Psoas muscle (tissue), 8 donors: Measurements from ENCODE around the gene AMOT. TPM values are rescaled to one million over a fixed set of nuclear protein-coding genes. Genes with fewer than 3 reads are reported as not detected.

Source experiments
- ATAC-seq, 4 donors: fragments of 200-7000 bp; cut with Tn5 transposase; one replicate each; pipeline ENCODE4 v1.9.1; 2020; ENCODE audit warnings: moderate library complexity in 3 of 4, mild to moderate bottlenecking in 2 of 4
- DNase-seq, 2 donors: peaks; one replicate each; pipeline ENCODE4 v3.0.0-alpha.2; 2020
- H3K27ac ChIP-seq: fragments of 200-600 bp; one replicate; pipeline ENCODE4 v1.8.0; 2022
- H3K27me3 ChIP-seq, 3 donors: fragments of 200-600 bp in 1 of 3; one replicate each; pipeline versions ENCODE4 v1.6.1 to v1.8.0; 2013 to 2022; ENCODE audit warnings: low read length in 2 of 3, mild to moderate bottlenecking in 2 of 3, moderate library complexity in 1 of 3; ENCODE audit not compliant: insufficient read depth in 3 of 3
- H3K36me3 ChIP-seq, 2 donors: fragments of 200-600 bp in 1 of 2; one replicate each; pipeline versions ENCODE4 v1.6.1 to v1.8.0; 2013 to 2022; ENCODE audit warnings: low read depth in 1 of 2, mild to moderate bottlenecking in 1 of 2, moderate library complexity in 1 of 2; ENCODE audit not compliant: insufficient read depth in 1 of 2
- H3K4me1 ChIP-seq: fragments of 200-600 bp; one replicate; pipeline ENCODE4 v1.8.0; 2022
- H3K4me3 ChIP-seq: fragments of 200-600 bp; one replicate; pipeline ENCODE4 v1.8.0; 2022; ENCODE audit warnings: mild to moderate bottlenecking
- H3K9me3 ChIP-seq: fragments of 200-600 bp; one replicate; pipeline ENCODE4 v1.8.0; 2022
- CTCF ChIP-seq: fragments of 200-600 bp; IDR thresholded peaks from one replicate; pipeline ENCODE4 v1.8.0; 2022; ENCODE audit warnings: antibody characterized with exemption
- WGBS, 3 donors: extraction: QIAGEN DNeasy Blood & Tissue Kit; methylation state at CpG; one replicate each; pipeline versions ENCODE4 v1.1.6 to v1.1.7; 2013; 5-methylcytosine and 5-hydroxymethylcytosine counted together
- intact Hi-C, 2 donors: fragments of 100-400 bp; cut with DNase I; formaldehyde crosslinking; loops; one replicate each; pipeline versions ENCODE4 v1.11.0 to v1.14.2; 2022
- polyA plus RNA-seq, 3 donors: library from polyadenylated mRNA; stranded (reverse); fragments of 200-250 nt; gene quantifications; one replicate each; pipeline ENCODE4 v1.2.3, GENCODE V29; 2013
- total RNA-seq, 4 donors: library from RNA; stranded (reverse); fragmentation: NEBNext Ultra II Directional in 2 of 4; extraction: Animal tissue kit (Norgen Biotek cat#: 25700) in 2 of 4; gene quantifications; one replicate each; pipeline versions ENCODE4 v1.2.1 to v1.2.4, GENCODE V29; 2021 to 2023
- donor health status: healthy with polysubstance abuse.
- donor health status: DM: no; HTN: no; CAD: no; lungs with moderate emphysema.
- donor health status: Bipolar disorder and iron deficiency.
- donor health status: healthy.
- donor health status: DM: yes; HTN: yes; CAD: no.
- donor health status: DM: no; HTN: no; CAD: no.
- donor health status: DM: no; HTN: no; CAD: no.
- donor health status: DM: yes; HTN: yes; CAD: no.

The AMOT gene
- total and polyA plus RNA-seq, 7 donors: 2.5 to 148 (median 72.6) TPM

GRCh38 chrX:112759512-112759911 lies 81.1 kb downstream of the AMOT start:
- no peak for TF ChIP-seq CTCF
- peak in 3 of 4 donors; percentile 67 to 83 (median 80) for ATAC-seq

GRCh38 chrX:112757946-112758345 lies 82.7 kb downstream of the AMOT start:
- peaks cover 7% of the 10 kb centered on the region for H3K4me1 ChIP-seq
- no peaks in the 10 kb centered on the region for H3K36me3 ChIP-seq
- H3K27ac ChIP-seq: no peak overlapping the region
- H3K4me3 ChIP-seq: no peak overlapping the region
- ATAC-seq (no peak), DNase-seq (no peak)
- no peak for TF ChIP-seq CTCF
- intact Hi-C loops: loop anchor here in 1 of 2 donors (5.0 kb wide), 1 partner anchor 184 kb away; no protein-coding TSS in a partner anchor
- no peaks in the 10 kb centered on the region for H3K27me3 ChIP-seq
- WGBS, 3 donors: 76 to 89% (median 89%) methylated on average over 4 of the region's 4 CpGs
- H3K9me3 ChIP-seq: no peaks in the 10 kb centered on the region

More at GRCh38 chrX:112759512-112759911, 81.1 kb downstream of the AMOT start:
- intact Hi-C loops: loop anchor here in 1 of 2 donors (5.0 kb wide), 1 partner anchor 183 kb away; no protein-coding TSS in a partner anchor
- Histone ChIP-seq H3K36me3 (no peaks in the 10 kb centered on the region), H3K27me3 (no peaks in the 10 kb centered on the region), H3K4me1 (peaks cover 7% of the 10 kb centered on the region), H3K9me3 (no peaks in the 10 kb centered on the region), H3K27ac (no peak overlapping the region), H3K4me3 (no peak overlapping the region)
- 29 to 41% (median 36%) methylated on average over 3 of the region's 3 CpGs for WGBS, 3 donors
- no peak for DNase-seq

- H3K27ac ChIP-seq: no peak overlapping the region
- H3K4me3 ChIP-seq: no peak overlapping the region
- no peaks in the 10 kb centered on the region for H3K36me3 ChIP-seq
- DNase-seq: no peak
- H3K9me3 ChIP-seq: no peaks in the 10 kb centered on the region
- no peaks in the 10 kb centered on the region for H3K4me1 ChIP-seq
- intact Hi-C loops: no loop called here
- WGBS, 3 donors: 90 to 94% (median 90%) methylated on average over 1 of the region's 1 CpG
- H3K27me3 ChIP-seq: no peaks in the 10 kb centered on the region
- no peak for TF ChIP-seq CTCF
- ATAC-seq: no peak
Observed at GRCh38 chrX:112753116-112753515, 87.5 kb downstream of the AMOT start.

- Histone ChIP-seq H3K4me3 (no peak overlapping the region), H3K27ac (no peak overlapping the region), H3K9me3 (no peaks in the 10 kb centered on the region), H3K4me1 (no peaks in the 10 kb centered on the region), H3K27me3 (no peaks in the 10 kb centered on the region), H3K36me3 (no peaks in the 10 kb centered on the region)
- no peak for TF ChIP-seq CTCF
- DNase-seq (no peak), ATAC-seq (no peak)
- intact Hi-C loops: no loop called here
- 44 to 48% (median 46%) methylated on average over 2 of the region's 2 CpGs for WGBS, 3 donors
Observed at GRCh38 chrX:112751076-112751475, 89.6 kb downstream of the AMOT start.
